Endodermal cell (in vitro differentiated cells): ENCODE data around the gene ARID3C. TPM values are rescaled to one million over a fixed set of nuclear protein-coding genes. Genes with fewer than 3 reads are reported as not detected.

Experiments
- DNase-seq: peaks from one replicate; pipeline ENCODE4 v3.0.0-alpha.2; 2017
- H3K27ac ChIP-seq: 2 replicates; pipeline ENCODE4 v1.5.1; 2013; ENCODE audit warnings: mild to moderate bottlenecking, low read depth, low read length, moderate library complexity
- H3K27me3 ChIP-seq: 2 replicates; pipeline ENCODE4 v1.6.1; 2013; ENCODE audit warnings: mild to moderate bottlenecking, low read length, moderate library complexity; ENCODE audit not compliant: insufficient read depth, control insufficient read depth, poor library complexity, severe bottlenecking
- H3K36me3 ChIP-seq: 2 replicates; pipeline ENCODE4 v1.7.0; 2013; ENCODE audit warnings: mild to moderate bottlenecking, low read length, moderate library complexity; ENCODE audit not compliant: control insufficient read depth, insufficient read depth
- H3K4me1 ChIP-seq: one replicate; pipeline ENCODE4 v1.7.0; 2013; ENCODE audit warnings: low read length; ENCODE audit not compliant: control insufficient read depth, insufficient read depth
- H3K4me3 ChIP-seq: 2 replicates; pipeline ENCODE4 v1.5.1; 2013; ENCODE audit warnings: mild to moderate bottlenecking, low read length, moderate library complexity
- H3K9ac ChIP-seq: 2 replicates; pipeline ENCODE4 v1.6.1; 2013; ENCODE audit warnings: mild to moderate bottlenecking, low read length, moderate library complexity; ENCODE audit not compliant: poor library complexity, severe bottlenecking; ENCODE audit errors: extremely low read depth
- H3K9me3 ChIP-seq: 2 replicates; pipeline ENCODE4 v1.6.1; 2013; ENCODE audit warnings: mild to moderate bottlenecking, low read length, moderate library complexity; ENCODE audit not compliant: control insufficient read depth
- H3K27ac Mint-ChIP-seq: 2 replicates; pipeline ENCODE4 v1.8.0; 2020; ENCODE audit warnings: mixed read lengths
- H3K27me3 Mint-ChIP-seq: 2 replicates; pipeline ENCODE4 v1.8.0; 2021; ENCODE audit warnings: mild to moderate bottlenecking, mixed read lengths; ENCODE audit not compliant: insufficient read depth
- H3K36me3 Mint-ChIP-seq: 2 replicates; pipeline ENCODE4 v1.8.0; 2020; ENCODE audit warnings: low read depth, mixed read lengths
- H3K4me1 Mint-ChIP-seq: 2 replicates; pipeline ENCODE4 v1.8.0; 2020; ENCODE audit warnings: mixed read lengths
- H3K4me3 Mint-ChIP-seq: 2 replicates; pipeline ENCODE4 v1.8.0; 2020; ENCODE audit warnings: mild to moderate bottlenecking, moderate library complexity, mixed read lengths
- H3K9me3 Mint-ChIP-seq: 2 replicates; pipeline ENCODE4 v1.8.0; 2020; ENCODE audit warnings: mild to moderate bottlenecking, mixed read lengths
- WGBS, 2 experiments: methylation state at CpG; one replicate each; pipeline versions ENCODE4 v1.1.5 to v1.1.7; 2013; ENCODE audit warnings: missing lambda C conversion rate in 2 of 2, mixed read lengths in 1 of 2; ENCODE audit not compliant: insufficient coverage in 1 of 2, insufficient read length in 1 of 2; 5-methylcytosine and 5-hydroxymethylcytosine counted together
- total RNA-seq, 2 donors: library from RNA; stranded (reverse); fragmentation: NEBNext Ultra II Directional in 1 of 2; extraction: Animal tissue kit (Norgen Biotek cat#: 25700) in 1 of 2; gene quantifications; 2 replicates in 1 of 2; 3 replicates in 1 of 2; pipeline ENCODE4 v1.2.1, GENCODE V29; 2021
- TF ChIP-seq, protein P1 (sequence below): fragments of 200-600 bp; sonication (generic); conservative IDR thresholded peaks from 2 replicates; pipeline ENCODE4 v1.5.0; 2021; ENCODE audit warnings: antibody characterized with exemption, mild to moderate bottlenecking

The ARID3C gene
- total RNA-seq, 2 donors from 2014 or later = 0.31 to 0.80 TPM

DNA sequence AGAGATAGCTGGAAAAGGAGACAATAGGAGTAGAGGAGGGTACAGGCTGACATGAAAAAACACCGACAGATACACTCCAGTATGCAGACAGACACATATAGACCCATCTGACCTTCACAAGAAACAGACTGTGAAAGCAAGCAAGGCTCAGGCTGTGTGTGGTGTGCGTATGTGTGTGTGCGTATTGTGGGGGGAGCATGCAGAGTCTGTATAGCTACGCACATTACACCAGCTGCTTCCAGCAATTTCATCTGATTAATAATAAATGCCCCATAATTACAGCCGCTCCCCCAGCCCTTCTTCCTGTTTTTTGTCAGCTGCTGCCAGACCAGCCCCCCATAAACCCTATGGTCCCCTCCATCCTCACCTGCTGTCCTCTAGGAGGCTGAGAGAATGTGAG lies 46.1 kb downstream of the ARID3C start:
- H3K36me3 ChIP-seq = no peaks in the 10 kb centered on the region
- H3K27me3 Mint-ChIP-seq = peaks cover 98% of the 10 kb centered on the region
- H3K9me3 ChIP-seq = no peaks in the 10 kb centered on the region
- H3K27ac ChIP-seq = peak overlapping the region; percentile 56
- no peak overlapping the region for H3K4me3 Mint-ChIP-seq
- H3K9ac ChIP-seq = no peak overlapping the region
- peaks cover 28% of the 10 kb centered on the region for H3K4me1 Mint-ChIP-seq
- no peak overlapping the region for H3K4me3 ChIP-seq
- TF ChIP-seq, protein P1, sequence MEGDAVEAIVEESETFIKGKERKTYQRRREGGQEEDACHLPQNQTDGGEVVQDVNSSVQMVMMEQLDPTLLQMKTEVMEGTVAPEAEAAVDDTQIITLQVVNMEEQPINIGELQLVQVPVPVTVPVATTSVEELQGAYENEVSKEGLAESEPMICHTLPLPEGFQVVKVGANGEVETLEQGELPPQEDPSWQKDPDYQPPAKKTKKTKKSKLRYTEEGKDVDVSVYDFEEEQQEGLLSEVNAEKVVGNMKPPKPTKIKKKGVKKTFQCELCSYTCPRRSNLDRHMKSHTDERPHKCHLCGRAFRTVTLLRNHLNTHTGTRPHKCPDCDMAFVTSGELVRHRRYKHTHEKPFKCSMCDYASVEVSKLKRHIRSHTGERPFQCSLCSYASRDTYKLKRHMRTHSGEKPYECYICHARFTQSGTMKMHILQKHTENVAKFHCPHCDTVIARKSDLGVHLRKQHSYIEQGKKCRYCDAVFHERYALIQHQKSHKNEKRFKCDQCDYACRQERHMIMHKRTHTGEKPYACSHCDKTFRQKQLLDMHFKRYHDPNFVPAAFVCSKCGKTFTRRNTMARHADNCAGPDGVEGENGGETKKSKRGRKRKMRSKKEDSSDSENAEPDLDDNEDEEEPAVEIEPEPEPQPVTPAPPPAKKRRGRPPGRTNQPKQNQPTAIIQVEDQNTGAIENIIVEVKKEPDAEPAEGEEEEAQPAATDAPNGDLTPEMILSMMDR = no peak
- 88 to 95% methylated on average over 3 to 5 of the region's 5 CpGs for WGBS, 2 experiments
- H3K4me1 ChIP-seq = peaks cover 8% of the 10 kb centered on the region
- H3K36me3 Mint-ChIP-seq = no peaks in the 10 kb centered on the region
- no peaks in the 10 kb centered on the region for H3K9me3 Mint-ChIP-seq
- no peak for DNase-seq
- H3K27me3 ChIP-seq = peaks cover 75% of the 10 kb centered on the region
- H3K27ac Mint-ChIP-seq = no peak overlapping the region

DNA sequence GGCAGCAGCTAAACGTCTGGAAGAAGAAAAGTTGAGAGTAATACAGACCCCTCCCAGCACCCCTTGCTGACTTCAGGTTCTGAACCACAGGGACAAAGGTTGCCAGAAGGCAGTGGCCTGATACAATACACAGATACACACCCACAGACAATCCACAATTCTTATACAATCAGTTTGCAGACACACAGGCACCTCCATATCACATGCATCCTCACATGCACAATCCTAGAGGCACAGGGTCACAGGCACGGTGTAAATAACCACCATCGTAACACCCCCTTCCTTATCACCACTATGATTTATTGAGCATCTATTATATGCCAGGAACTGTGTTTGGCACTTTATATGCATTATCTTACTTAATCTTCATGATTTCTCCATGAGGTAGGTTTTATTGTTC lies 47.5 kb downstream of the ARID3C start:
- Mint-ChIP-seq H3K4me1 (peaks cover 29% of the 10 kb centered on the region), H3K4me3 (no peak overlapping the region), H3K36me3 (no peaks in the 10 kb centered on the region), H3K9me3 (no peaks in the 10 kb centered on the region), H3K27ac (no peak overlapping the region), H3K27me3 (peaks cover 97% of the 10 kb centered on the region)
- Histone ChIP-seq H3K4me1 (peaks cover 8% of the 10 kb centered on the region), H3K27me3 (peaks cover 72% of the 10 kb centered on the region), H3K4me3 (no peak overlapping the region), H3K9ac (no peak overlapping the region), H3K9me3 (no peaks in the 10 kb centered on the region), H3K27ac (peak overlapping the region; percentile 99), H3K36me3 (no peaks in the 10 kb centered on the region)
- WGBS, 2 experiments = 86% methylated on average over 3 of the region's 3 CpGs; no CpG with 5 or more reads in 1 of the 2 experiments
- DNase-seq = no peak
- TF ChIP-seq, protein P1 = no peak

DNA sequence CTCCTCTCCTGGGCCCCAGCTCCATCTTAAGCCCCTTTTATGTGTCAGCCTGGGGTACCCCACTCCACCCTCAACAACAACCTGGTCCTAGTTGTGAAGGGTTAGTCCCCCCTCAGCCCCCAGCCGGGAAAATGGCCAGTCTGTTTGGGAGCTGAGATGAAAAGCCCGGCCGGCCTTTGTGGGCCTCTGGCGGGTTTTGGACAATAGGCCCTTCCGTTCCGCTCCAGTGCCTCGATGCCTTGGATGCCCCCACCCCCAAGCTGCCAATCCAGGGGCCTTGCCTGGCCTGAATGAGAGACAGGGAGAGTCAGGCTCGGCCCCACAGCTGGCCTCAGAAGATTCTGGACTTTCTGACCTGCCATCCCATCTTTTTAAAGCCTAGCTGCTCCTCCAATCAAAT lies 48.5 kb downstream of the ARID3C start:
- Mint-ChIP-seq H3K9me3 (no peaks in the 10 kb centered on the region), H3K27me3 (peaks cover 95% of the 10 kb centered on the region), H3K4me3 (no peak overlapping the region), H3K27ac (no peak overlapping the region), H3K4me1 (peaks cover 25% of the 10 kb centered on the region), H3K36me3 (no peaks in the 10 kb centered on the region)
- Histone ChIP-seq H3K36me3 (no peaks in the 10 kb centered on the region), H3K9ac (no peak overlapping the region), H3K27me3 (peaks cover 68% of the 10 kb centered on the region), H3K4me1 (peaks cover 8% of the 10 kb centered on the region), H3K4me3 (no peak overlapping the region), H3K9me3 (no peaks in the 10 kb centered on the region), H3K27ac (peak overlapping the region; percentile 99)
- TF ChIP-seq, protein P1 = no peak
- DNase-seq = no peak
- WGBS, 2 experiments = 40 to 63% methylated on average over 7 to 8 of the region's 8 CpGs
